Amniotic epithelial cell (primary cell): ENCODE measurements around the gene SYNDIG1L.
A peak's percentile ranks its signal among the peaks of the same experiment; 100 is the strongest.
"Not testable (repeated sequence)": the region's sequence is repeated elsewhere in the genome, so short reads cannot be mapped to it uniquely, and the experiment has no call there.

Source experiments
- DNase-seq: peaks from one replicate; pipeline ENCODE4 v3.0.0-alpha.2; 2010; ENCODE audit warnings: low read depth

Gene SYNDIG1L

DNA sequence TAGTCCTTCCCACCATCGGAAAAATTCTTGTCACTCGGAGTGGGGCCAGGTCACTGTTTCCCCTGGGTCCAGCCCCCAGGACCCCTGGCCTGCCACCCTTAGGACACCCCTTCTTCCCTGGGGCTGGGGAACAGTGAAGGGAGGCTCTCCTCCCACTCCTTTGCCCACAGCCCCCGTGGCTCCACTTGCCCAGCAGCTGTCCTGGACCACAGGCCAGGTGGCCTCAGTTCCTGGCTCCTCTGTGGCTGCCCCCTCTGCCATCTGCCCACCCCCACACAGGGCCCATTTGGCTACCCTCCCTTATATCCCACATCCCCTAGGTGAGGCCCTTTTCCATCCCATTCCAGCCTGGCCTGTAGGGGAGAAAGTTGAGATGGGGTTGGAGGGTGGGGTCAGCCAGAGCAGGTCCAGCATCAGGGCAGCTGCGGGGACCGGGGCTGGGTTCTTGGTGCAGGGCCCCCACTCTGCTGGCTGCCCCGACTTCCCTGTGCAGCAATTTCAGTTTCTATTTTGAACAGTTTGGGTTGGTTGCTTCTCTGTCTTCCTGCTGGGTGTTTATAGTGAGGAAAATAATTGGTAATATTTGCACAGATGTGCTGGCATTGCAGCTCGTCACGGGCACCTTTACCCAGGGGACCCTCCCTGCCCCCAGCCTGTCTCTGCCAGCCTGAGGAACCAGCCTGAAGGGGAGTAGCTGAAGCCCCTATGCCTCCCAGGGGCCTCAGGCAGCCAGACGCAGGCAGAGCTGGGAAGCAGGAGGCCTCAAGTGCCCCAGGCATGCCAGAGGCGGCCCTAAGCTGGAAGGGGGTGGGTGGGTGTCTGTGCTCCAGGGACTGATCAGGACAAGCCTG is 23.4 kb downstream of the SYNDIG1L start:
- DNase-seq = no peak

- no peak for DNase-seq
Observed at GRCh38 chr14:74401504-74402241, 24.3 kb downstream of the SYNDIG1L start.

- DNase-seq = no peak
Observed at GRCh38 chr14:74400919-74401503, 25.0 kb downstream of the SYNDIG1L start.

DNA sequence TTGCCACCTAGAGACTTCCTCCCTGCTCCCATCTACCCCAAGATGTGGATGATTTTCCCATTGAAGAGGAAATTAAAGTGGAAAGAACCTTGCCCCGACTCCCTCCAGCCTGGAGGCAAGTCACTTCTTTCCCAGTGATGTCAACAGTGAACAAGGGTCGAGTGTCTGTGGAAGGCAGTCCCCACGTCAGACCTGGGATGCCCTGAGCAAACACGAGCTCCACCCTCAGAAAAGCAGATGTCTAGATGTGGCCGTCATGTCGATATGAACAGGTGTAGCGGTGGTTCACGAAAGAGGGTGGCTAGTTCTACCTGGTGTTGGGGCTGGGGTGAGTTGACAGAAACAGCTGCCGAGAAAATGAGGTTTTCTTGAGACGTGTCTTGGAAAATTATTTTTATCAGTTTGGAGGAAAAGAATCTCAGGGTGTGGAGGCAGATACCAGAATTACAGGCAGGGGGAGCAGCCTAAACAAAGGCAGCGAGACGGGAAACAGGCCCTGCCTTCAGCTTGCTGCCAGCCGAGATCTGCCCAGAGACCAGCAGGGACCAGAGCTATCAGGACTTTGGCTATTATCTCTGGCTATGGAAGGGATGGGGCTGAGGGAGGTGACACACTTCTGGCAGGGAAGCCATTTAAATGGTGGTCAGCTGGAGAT is 25.9 kb downstream of the SYNDIG1L start:
- no peak for DNase-seq

DNA sequence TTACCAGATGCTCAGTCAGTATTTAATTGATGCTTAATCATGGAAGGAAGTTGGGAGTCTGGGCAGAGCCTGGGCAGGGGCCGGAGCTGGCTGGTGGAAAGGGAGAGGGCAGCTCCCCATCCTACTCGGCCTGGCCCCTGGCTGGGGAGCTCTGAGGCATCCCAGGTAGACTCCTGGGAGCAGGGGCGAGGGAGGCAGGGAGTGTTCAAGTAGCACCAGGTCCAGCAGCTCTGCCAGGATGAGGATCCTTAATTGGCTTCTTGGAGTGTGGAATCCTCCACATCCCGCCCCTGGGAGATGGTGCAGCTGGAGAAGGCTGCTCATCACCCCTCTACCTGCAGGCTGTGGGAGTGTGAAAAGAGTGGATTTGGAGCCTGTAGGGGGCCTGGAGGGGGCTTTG is 30.9 kb downstream of the SYNDIG1L start:
- no peak for DNase-seq

DNA sequence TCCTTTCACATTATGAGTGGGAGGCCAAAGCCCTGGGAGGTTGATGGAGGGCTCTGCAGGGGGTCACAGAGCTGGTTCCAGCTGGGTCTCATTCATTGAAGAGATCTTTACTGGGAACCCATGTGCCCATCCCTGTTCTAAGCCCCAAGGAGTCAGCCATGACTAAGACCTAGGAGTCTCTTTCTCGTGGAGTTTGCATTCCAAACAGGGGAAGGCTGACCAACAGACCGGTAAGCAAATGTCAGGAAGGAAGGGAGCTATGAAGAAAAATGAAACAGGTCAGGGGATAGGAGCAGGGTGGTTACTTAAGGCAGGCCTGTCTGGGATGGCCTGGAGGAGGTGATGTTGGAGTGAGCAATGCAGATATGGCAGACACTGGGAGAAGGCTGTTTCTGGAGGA is 31.5 kb downstream of the SYNDIG1L start:
- no peak for DNase-seq

GRCh38 chr14:74392616-74393570 is 33.1 kb downstream of the SYNDIG1L start:
- no peak for DNase-seq

GRCh38 chr14:74391479-74391878 is 34.5 kb downstream of the SYNDIG1L start:
- DNase-seq = peak; percentile 6

GRCh38 chr14:74390505-74390904 is 35.5 kb downstream of the SYNDIG1L start:
- DNase-seq = not testable (repeated sequence)

GRCh38 chr14:74389980-74390379 is 36.0 kb downstream of the SYNDIG1L start:
- DNase-seq = no peak

DNA sequence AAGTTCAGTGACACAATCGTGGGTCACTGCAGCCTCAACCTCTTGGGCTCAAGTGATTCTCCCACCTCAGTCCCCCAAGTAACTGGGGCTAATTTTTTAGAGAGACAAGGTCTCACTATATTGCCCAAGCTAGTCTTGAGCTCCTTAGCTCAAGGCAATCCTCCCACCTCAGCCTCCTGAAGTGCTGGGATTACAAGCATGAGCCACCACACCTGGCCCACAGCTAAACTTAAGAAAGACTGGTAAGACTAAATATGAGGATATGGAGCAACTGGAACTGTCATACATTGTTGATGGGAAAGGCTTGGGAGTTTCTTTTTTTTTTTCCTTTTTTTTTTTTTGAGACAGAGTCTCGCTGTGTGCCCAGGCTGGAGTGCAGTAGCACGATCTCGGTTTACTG is 43.8 kb downstream of the SYNDIG1L start:
- no peak for DNase-seq

DNA sequence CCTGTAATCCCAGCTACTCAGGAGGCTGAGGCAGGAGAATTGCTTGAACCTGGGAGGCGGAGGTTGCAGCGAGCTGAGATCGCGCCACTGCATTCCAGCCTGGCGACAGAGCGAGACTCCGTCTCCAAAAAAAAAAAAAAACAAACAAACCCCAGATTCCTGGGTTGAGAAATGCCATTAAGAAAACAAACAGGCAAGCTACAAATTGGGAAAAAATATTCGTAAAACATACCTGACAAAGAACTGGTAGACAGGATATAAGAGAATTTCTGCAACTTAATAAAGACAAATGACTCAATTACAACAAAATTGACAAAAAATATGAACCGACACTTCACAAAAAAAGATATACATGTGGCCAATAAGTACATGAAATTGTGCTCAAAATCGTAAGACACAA is 44.4 kb downstream of the SYNDIG1L start:
- not testable (repeated sequence) for DNase-seq

DNA sequence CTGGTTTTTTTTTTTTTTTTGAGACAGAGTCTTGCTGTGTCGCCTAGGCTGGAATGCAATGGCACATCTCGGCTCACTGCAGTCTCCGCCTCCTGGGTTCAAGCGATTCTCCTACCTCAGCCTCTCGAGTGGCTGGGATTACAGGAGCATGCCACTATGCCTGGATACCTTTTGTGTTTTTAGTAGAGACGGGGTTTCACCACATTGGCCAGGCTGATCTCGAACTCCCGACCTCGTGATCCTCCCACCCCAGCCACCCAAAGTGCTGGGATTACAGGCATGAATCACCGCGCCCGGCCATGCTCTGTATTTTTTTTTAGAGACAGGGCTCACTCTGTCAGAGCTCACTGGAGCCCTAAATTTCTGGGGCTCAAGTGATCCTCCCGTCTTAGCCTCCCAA is 45.2 kb downstream of the SYNDIG1L start:
- no peak for DNase-seq

DNA sequence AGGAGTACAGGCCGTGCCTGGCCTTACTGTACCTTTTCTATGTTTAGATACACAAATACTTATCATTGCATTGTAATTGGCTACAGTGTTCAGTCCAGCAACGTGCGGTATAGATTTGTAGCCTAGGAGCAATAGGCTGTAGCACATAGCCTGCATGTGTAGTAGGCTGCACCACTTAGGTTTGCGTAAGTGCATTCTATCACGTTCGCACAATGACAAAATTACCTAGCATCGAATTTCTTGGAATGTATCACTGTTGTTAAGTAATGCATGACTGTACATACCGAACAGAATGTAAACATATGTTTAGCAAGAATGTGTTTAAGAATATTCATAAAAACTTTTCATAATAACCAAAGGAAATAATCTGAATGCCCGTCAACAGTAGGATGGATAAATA is 45.8 kb downstream of the SYNDIG1L start:
- peak; percentile 7 for DNase-seq

- DNase-seq = no peak
Observed at GRCh38 chr14:74377976-74378690, 47.9 kb downstream of the SYNDIG1L start.

- DNase-seq = no peak
Observed at GRCh38 chr14:74368441-74368840, 57.6 kb downstream of the SYNDIG1L start.

GRCh38 chr14:74368026-74368425 is 58.0 kb downstream of the SYNDIG1L start:
- no peak for DNase-seq

DNA sequence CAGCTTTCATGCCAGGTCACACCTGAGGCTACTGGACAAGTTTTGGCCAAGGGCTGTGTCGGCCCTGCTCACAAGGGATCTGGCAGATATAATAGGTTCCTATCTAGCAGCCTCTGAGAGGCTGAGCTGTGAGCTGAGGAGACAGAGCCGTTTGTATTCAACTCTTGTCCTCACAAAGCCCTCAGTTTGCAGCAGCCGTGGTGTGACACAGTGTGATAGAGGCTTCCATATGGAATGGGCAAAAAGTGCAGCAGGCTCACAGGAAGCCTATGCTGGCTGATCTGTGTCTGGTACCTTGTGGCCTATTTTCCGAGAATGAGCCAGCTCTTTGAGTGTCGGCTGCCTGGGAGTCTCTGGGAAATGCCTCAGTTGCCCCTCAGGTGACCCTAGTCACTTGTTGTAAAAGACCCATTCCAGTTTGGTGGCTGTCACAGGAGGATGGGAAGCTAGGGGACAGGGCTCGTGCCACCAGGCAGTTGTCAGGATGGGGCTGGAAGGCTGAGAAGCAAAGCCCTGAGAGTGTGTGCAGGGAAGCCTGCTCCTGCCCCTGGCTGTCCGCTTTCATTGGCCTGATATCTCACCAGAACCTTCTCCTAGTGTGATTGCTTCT is 61.6 kb downstream of the SYNDIG1L start:
- DNase-seq = no peak

GRCh38 chr14:74362361-74362915 is 63.6 kb downstream of the SYNDIG1L start:
- peak; percentile 68 for DNase-seq

DNA sequence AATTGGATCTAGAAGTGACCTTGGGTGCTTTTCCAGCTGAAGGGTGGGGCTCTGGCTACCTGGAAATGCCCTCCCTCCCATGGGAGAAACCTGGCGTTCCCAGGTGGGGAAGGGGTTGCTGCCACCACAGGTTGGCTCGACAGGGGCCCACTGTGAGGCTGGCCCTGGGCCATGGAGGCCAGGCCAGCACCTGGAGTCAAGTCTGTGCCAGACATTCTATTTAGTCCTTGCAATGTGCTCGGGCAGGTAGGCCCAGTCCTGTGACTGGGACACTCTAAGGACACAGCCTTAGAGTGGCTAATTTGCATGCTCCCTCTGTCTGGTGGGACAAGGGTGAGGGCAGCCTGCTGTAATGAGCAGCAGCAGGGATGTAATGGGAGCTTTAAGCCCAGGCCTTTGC is 65.8 kb downstream of the SYNDIG1L start:
- DNase-seq = no peak
